Measurements from ENCODE around the gene HPSE2. TPM values are rescaled to one million over a fixed set of nuclear protein-coding genes. Genes with fewer than 3 reads are reported as not detected.

The HPSE2 gene
- total RNA-seq, 1 experiment from 2014 or later: 0.05 TPM

- TF ChIP-seq ZBTB33 (IDR thresholded peaks at IDR 0.05; ENCODE audit: extremely low read depth, insufficient replicate concordance, low read length) (no peak), POLR2A (IDR thresholded peaks at IDR 0.05; ENCODE audit: borderline replicate concordance, extremely low read depth, insufficient read depth, insufficient read length) (no peak), SP1 (IDR thresholded peaks at IDR 0.05; ENCODE audit: low read depth) (no peak), YY1 (IDR thresholded peaks at IDR 0.05; ENCODE audit: extremely low read depth, insufficient replicate concordance, low read depth, low read length) (no peak), EGR1 (IDR thresholded peaks at IDR 0.05; ENCODE audit: low read depth) (no peak), ZFX (IDR thresholded peaks at IDR 0.05) (no peak), ELF1 (IDR thresholded peaks at IDR 0.05; ENCODE audit: borderline replicate concordance, low read depth) (no peak), EZH2 (IDR thresholded peaks at IDR 0.05) (no peak), CBX3 (IDR thresholded peaks at IDR 0.05; ENCODE audit: low read depth) (no peak), FOSL1 (IDR thresholded peaks at IDR 0.05; ENCODE audit: low read depth) (no peak), POLR2AphosphoS5 (IDR thresholded peaks at IDR 0.05; ENCODE audit: low read depth, low read length) (no peak), CEBPB (IDR thresholded peaks at IDR 0.05; ENCODE audit: low read depth) (no peak)
These were observed 766.4 kb downstream of the HPSE2 start (continued) for GRCh38 chr10:98469001-98469931.

Measured in HCT116 (cell line).